HG03097 (cell line): ENCODE results near the gene CNTLN.
"Not testable (repeated sequence)": the region's sequence is repeated elsewhere in the genome, so short reads cannot be mapped to it uniquely, and the experiment has no call there.

Source experiments
- ATAC-seq: cut with Tn5 transposase; IDR thresholded peaks from one replicate; pipeline ENCODE4 v1.9.1; 2021; ENCODE audit not compliant: unreplicated experiment, low FRiP score

CNTLN gene

GRCh38 chr9:17134396-17135294, at the start of gene CNTLN:
Gene CNTLN (plus strand): TSS chr9:17135040. CDS start chr9:17135066, 26 bp downstream.
- peak; percentile 61 for ATAC-seq

- ATAC-seq = no peak
Observed at GRCh38 chr9:17088566-17088965, 46.3 kb upstream of the CNTLN start.

- no peak for ATAC-seq
Observed at GRCh38 chr9:17090041-17090440, 44.8 kb upstream of the CNTLN start.

GRCh38 chr9:17116400-17116837, 18.4 kb upstream of the CNTLN start:
- no peak for ATAC-seq

- ATAC-seq = no peak
Observed at GRCh38 chr9:17117372-17117771, 17.5 kb upstream of the CNTLN start.

- ATAC-seq = no peak
Observed at GRCh38 chr9:17120203-17120602, 14.6 kb upstream of the CNTLN start.

GRCh38 chr9:17121264-17121663, 13.6 kb upstream of the CNTLN start:
- ATAC-seq = no peak

- no peak for ATAC-seq
Observed at GRCh38 chr9:17130291-17130690, 4.5 kb upstream of the CNTLN start.

GRCh38 chr9:17130725-17131124, 4.1 kb upstream of the CNTLN start:
- no peak for ATAC-seq

- ATAC-seq = no peak
Observed at GRCh38 chr9:17131494-17131893, 3.3 kb upstream of the CNTLN start.

- peak; percentile 46 for ATAC-seq
Observed at GRCh38 chr9:17135295-17136160, 688 bp downstream of the CNTLN start.

GRCh38 chr9:17137566-17137965, 2.7 kb downstream of the CNTLN start:
- ATAC-seq = no peak

- ATAC-seq = no peak
Observed at GRCh38 chr9:17138503-17138902, 3.7 kb downstream of the CNTLN start.

GRCh38 chr9:17140418-17140817, 5.6 kb downstream of the CNTLN start:
- ATAC-seq = no peak

- ATAC-seq = no peak
Observed at GRCh38 chr9:17148324-17148723, 13.5 kb downstream of the CNTLN start.

GRCh38 chr9:17159469-17159868, 24.6 kb downstream of the CNTLN start:
- no peak for ATAC-seq

GRCh38 chr9:17160327-17160726, 25.5 kb downstream of the CNTLN start:
- no peak for ATAC-seq

GRCh38 chr9:17165764-17166163, 30.9 kb downstream of the CNTLN start:
- no peak for ATAC-seq

- no peak for ATAC-seq
Observed at GRCh38 chr9:17166346-17166745, 31.5 kb downstream of the CNTLN start.

- ATAC-seq = no peak
Observed at GRCh38 chr9:17171309-17172094, 36.7 kb downstream of the CNTLN start.

- not testable (repeated sequence) for ATAC-seq
Observed at GRCh38 chr9:17177496-17177895, 42.7 kb downstream of the CNTLN start.
